Calu3 (cell line): ENCODE data around the gene EXOSC5. TPM values are rescaled to one million over a fixed set of nuclear protein-coding genes. Genes with fewer than 3 reads are reported as not detected.

Experiments
- BruUV-seq: library from RNA; stranded (reverse); fragments of 400-500 nt; replicated peaks from 2 replicates; lab custom pipeline; 2021; lab: Mats Ljungman, UMichigan
- CTCF ChIA-PET: fragments of 300-600 bp; sonication (Branson Sonifier 250); formaldehyde crosslinking; loops from one replicate; lab custom pipeline; 2022; ENCODE audit warnings: antibody characterized with exemption; lab: Charles Lee
- DNase-seq: peaks from one replicate; pipeline ENCODE4 v3.0.0; 2022
- H3K27ac Mint-ChIP-seq: one replicate; pipeline ENCODE4 v1.8.0; 2022; ENCODE audit warnings: mixed read lengths; ENCODE audit not compliant: unreplicated experiment
- H3K27me3 Mint-ChIP-seq: one replicate; pipeline ENCODE4 v1.8.0; 2022; ENCODE audit warnings: mixed read lengths; ENCODE audit not compliant: unreplicated experiment
- H3K36me3 Mint-ChIP-seq: one replicate; pipeline ENCODE4 v1.8.0; 2022; ENCODE audit warnings: mild to moderate bottlenecking, moderate library complexity, mixed read lengths; ENCODE audit not compliant: insufficient read depth, unreplicated experiment
- H3K4me1 Mint-ChIP-seq: one replicate; pipeline ENCODE4 v1.8.0; 2022; ENCODE audit warnings: mild to moderate bottlenecking, low read depth, mixed read lengths; ENCODE audit not compliant: unreplicated experiment
- H3K4me3 Mint-ChIP-seq: one replicate; pipeline ENCODE4 v1.8.0; 2022; ENCODE audit warnings: mild to moderate bottlenecking, low read depth, moderate library complexity, mixed read lengths; ENCODE audit not compliant: unreplicated experiment
- H3K9me3 Mint-ChIP-seq: one replicate; pipeline ENCODE4 v1.8.0; 2022; ENCODE audit warnings: low read depth, mixed read lengths; ENCODE audit not compliant: unreplicated experiment
- CTCF ChIP-seq: fragments of 200-600 bp; IDR thresholded peaks from one replicate; pipeline ENCODE4 v1.8.0; 2022; ENCODE audit warnings: antibody characterized with exemption; ENCODE audit not compliant: unreplicated experiment
- intact Hi-C: fragments of 100-400 bp; cut with micrococcal nuclease; formaldehyde crosslinking; loops from one replicate; pipeline ENCODE4 v1.10.0; 2022; ENCODE audit not compliant: unreplicated experiment
- total RNA-seq: library from RNA; stranded (reverse); gene quantifications from 2 replicates; pipeline ENCODE4 v1.2.3, GENCODE V29; 2022

The EXOSC5 gene
- total RNA-seq, 1 experiment from 2014 or later = 44.7 TPM

GRCh38 chr19:41408256-41408655 is 11.1 kb upstream of the EXOSC5 start:
- CTCF ChIA-PET = interaction anchor here (0.6 to 2.1 kb wide), 3 partner anchors 10 to 80 kb away, joined by 3 to 7 read pairs (median 4); partner anchors contain the start of gene DMAC2
- no peak overlapping the region for H3K4me3 Mint-ChIP-seq
- no TSS peak for BruUV-seq
- intact Hi-C loops = no loop called here
- H3K9me3 Mint-ChIP-seq = no peaks in the 10 kb centered on the region
- H3K27ac Mint-ChIP-seq = no peak overlapping the region
- no peak for DNase-seq
- H3K27me3 Mint-ChIP-seq = no peaks in the 10 kb centered on the region
- peaks cover 19% of the 10 kb centered on the region for H3K4me1 Mint-ChIP-seq
- TF ChIP-seq CTCF = no peak
- no peaks in the 10 kb centered on the region for H3K36me3 Mint-ChIP-seq

DNA sequence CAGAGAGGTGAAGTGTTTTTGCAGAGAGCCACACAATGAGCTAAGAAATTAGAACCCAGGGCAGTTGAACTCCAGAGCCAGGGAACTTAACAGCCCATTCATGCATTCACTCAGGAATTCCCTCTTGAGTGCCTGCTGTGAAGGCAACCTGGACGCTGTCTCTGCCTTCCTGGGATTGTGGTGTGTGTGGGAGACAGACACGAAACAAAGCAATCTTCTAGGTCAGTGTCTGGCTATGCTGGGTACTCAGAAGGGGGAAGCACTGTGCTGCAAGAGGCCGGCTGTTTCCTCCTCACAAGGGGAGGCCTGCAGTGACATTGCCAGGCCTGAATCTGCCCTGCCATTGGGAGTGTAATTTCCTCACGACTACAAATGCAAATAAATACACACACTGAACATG is 10.1 kb upstream of the EXOSC5 start:
- Mint-ChIP-seq H3K27me3 (no peaks in the 10 kb centered on the region), H3K9me3 (no peaks in the 10 kb centered on the region), H3K4me3 (no peak overlapping the region), H3K36me3 (no peaks in the 10 kb centered on the region), H3K4me1 (peaks cover 19% of the 10 kb centered on the region), H3K27ac (no peak overlapping the region)
- DNase-seq = no peak
- CTCF ChIA-PET = interaction anchor here (0.6 to 1.0 kb wide), 2 partner anchors 11 to 1802 kb away, joined by 3 to 4 read pairs; no protein-coding TSS in a partner anchor
- BruUV-seq = no TSS peak
- intact Hi-C loops = no loop called here
- no peak for TF ChIP-seq CTCF

DNA sequence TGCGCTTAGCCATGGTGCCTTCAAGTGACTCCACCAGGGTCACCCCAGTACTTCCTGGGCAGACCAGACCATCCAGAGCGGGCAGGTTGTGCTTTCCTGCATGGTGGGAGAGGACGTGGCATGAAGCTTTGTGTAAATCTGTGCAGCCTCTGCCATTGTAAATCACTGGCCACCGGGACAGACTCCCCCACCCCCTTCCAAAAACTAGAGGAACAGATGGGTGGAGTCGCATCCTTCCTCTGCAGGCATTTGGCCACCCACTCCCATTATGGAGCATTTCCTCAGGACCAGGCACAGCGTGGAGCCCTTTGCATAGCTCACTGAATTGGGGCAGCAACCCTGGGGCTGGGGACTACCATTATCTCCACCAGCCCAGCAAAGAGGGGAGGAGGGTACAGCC is 8.6 kb upstream of the EXOSC5 start:
- no peaks in the 10 kb centered on the region for H3K27me3 Mint-ChIP-seq
- H3K27ac Mint-ChIP-seq = no peak overlapping the region
- no peak for TF ChIP-seq CTCF
- BruUV-seq = no TSS peak
- intact Hi-C loops = no loop called here
- H3K4me3 Mint-ChIP-seq = no peak overlapping the region
- peaks cover 19% of the 10 kb centered on the region for H3K4me1 Mint-ChIP-seq
- H3K36me3 Mint-ChIP-seq = no peaks in the 10 kb centered on the region
- CTCF ChIA-PET = no interaction called here
- no peak for DNase-seq
- H3K9me3 Mint-ChIP-seq = no peaks in the 10 kb centered on the region

DNA sequence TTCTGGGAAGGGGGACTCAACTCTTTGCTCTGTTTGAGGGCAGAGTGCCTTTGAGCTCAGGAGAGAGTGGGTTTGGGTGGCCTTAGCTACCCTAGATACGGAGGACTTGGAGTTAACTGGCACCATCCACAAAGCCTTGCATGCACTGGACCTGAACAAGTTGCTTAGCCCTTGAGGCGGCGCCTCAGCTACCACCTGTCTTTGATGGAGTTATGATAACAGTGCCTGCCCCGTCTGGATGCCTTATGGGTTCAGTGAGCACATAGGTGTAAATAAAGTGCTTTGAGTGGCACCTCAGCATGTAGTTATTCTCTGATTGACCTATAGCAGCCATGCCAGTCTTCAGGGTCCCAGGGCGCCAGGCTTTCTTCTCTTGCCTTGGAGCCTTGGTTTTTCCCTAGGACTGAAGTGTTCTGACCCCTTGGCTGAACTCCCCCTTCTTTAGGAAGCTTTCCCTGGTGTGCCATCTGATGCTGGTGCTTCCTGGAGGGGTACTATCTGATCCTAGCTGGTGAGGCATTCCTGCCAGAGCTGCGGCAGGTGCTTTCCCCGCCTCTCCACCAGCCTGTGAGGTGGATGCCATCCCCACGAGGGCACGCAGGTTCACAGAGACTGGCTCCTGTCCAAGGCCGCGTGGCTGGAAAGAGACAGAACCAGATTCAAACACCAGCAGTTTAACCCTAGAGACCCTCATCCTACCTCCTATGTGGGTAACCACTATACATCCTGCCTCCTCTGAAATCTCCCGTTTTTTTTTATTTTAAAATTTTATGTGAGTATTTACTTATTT is 6.2 kb upstream of the EXOSC5 start:
- CTCF ChIA-PET = no interaction called here
- no TSS peak for BruUV-seq

More for the DNA sequence above, 6.2 kb upstream of the EXOSC5 start:
- Mint-ChIP-seq H3K4me3 (no peak overlapping the region), H3K4me1 (peaks cover 16% of the 10 kb centered on the region), H3K36me3 (peaks cover 1% of the 10 kb centered on the region), H3K27ac (no peak overlapping the region), H3K9me3 (no peaks in the 10 kb centered on the region), H3K27me3 (no peaks in the 10 kb centered on the region)
- TF ChIP-seq CTCF = no peak
- DNase-seq = no peak
- intact Hi-C loops = no loop called here
